Mucosa of descending colon (tissue), 3 donors: ENCODE results near the gene PDZRN3. TPM values are rescaled to one million over a fixed set of nuclear protein-coding genes. Genes with fewer than 3 reads are reported as not detected.
A peak's percentile ranks its signal among the peaks of the same experiment; 100 is the strongest.

ENCODE experiments used
- ATAC-seq: fragments of 200-7000 bp; cut with Tn5 transposase; one replicate; pipeline ENCODE4 v1.9.1; 2020; ENCODE audit warnings: mild to moderate bottlenecking, moderate library complexity
- DNase-seq, 3 donors: peaks; one replicate each; pipeline ENCODE4 v3.0.0-alpha.2; 2020
- H3K36me3 ChIP-seq: fragments of 200-600 bp; one replicate; pipeline ENCODE4 v1.8.0; 2021; ENCODE audit warnings: low read depth, mild to moderate bottlenecking
- H3K4me1 ChIP-seq: fragments of 200-600 bp; one replicate; pipeline ENCODE4 v1.8.0; 2021; ENCODE audit warnings: low read depth, mild to moderate bottlenecking
- H3K4me3 ChIP-seq: fragments of 200-600 bp; one replicate; pipeline ENCODE4 v1.8.0; 2021; ENCODE audit warnings: mild to moderate bottlenecking
- H3K9me3 ChIP-seq: fragments of 200-600 bp; one replicate; pipeline ENCODE4 v1.8.0; 2021; ENCODE audit warnings: mild to moderate bottlenecking
- intact Hi-C, 2 donors: fragments of 100-400 bp; cut with DNase I in 1 of 2; cut with micrococcal nuclease in 1 of 2; formaldehyde crosslinking; loops; one replicate each; pipeline versions ENCODE4 v1.11.0 to v1.11.1; 2022; cut with DNase I, micrococcal nuclease
- total RNA-seq, 3 donors: library from RNA; stranded (reverse); fragmentation: NEBNext Ultra II Directional in 2 of 3; extraction: Animal tissue kit (Norgen Biotek cat#: 25700) in 2 of 3; gene quantifications; one replicate each; pipeline versions ENCODE4 v1.2.1 to v1.2.4, GENCODE V29; 2021 to 2023
- TF ChIP-seq, protein P1 (sequence below): fragments of 200-600 bp; IDR thresholded peaks from one replicate; pipeline ENCODE4 v1.8.0; 2022; ENCODE audit warnings: antibody characterized with exemption, mild to moderate bottlenecking
- donor health status: DM: no; HTN: no; CAD: no; lungs with moderate emphysema.
- donor health status: DM: no; HTN: no; CAD: no.
- donor health status: DM: no; HTN: yes; CAD: no.

PDZRN3 gene
- total RNA-seq, 3 donors from 2014 or later: 17.9 to 147 (median 18.5) TPM

DNA sequence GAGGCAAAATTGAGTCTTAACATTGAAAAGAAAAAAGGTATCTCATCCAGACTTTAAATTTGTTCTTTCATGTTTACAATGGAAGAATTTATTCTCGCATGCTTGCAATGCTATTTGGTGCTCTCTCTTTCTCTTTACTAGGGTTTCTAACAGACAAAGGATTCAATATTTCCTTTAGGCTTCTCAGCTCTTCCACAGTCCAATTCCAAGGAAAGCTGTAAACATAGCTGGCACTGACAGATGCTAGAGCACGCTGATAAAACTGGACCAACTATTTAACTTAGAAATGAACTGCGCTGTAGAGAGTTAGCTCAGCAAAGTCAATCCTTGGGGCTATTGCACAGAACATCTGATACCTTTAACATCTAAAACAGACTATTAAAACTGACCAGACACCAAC is 81.3 kb downstream of the PDZRN3 start:
- DNase-seq: no peak
- intact Hi-C loops: no loop called here
- no peak for ATAC-seq
- Histone ChIP-seq H3K4me3 (no peak overlapping the region), H3K4me1 (peaks cover 19% of the 10 kb centered on the region), H3K9me3 (no peaks in the 10 kb centered on the region), H3K36me3 (no peaks in the 10 kb centered on the region)
- TF ChIP-seq, protein P1, sequence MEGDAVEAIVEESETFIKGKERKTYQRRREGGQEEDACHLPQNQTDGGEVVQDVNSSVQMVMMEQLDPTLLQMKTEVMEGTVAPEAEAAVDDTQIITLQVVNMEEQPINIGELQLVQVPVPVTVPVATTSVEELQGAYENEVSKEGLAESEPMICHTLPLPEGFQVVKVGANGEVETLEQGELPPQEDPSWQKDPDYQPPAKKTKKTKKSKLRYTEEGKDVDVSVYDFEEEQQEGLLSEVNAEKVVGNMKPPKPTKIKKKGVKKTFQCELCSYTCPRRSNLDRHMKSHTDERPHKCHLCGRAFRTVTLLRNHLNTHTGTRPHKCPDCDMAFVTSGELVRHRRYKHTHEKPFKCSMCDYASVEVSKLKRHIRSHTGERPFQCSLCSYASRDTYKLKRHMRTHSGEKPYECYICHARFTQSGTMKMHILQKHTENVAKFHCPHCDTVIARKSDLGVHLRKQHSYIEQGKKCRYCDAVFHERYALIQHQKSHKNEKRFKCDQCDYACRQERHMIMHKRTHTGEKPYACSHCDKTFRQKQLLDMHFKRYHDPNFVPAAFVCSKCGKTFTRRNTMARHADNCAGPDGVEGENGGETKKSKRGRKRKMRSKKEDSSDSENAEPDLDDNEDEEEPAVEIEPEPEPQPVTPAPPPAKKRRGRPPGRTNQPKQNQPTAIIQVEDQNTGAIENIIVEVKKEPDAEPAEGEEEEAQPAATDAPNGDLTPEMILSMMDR: no peak

DNA sequence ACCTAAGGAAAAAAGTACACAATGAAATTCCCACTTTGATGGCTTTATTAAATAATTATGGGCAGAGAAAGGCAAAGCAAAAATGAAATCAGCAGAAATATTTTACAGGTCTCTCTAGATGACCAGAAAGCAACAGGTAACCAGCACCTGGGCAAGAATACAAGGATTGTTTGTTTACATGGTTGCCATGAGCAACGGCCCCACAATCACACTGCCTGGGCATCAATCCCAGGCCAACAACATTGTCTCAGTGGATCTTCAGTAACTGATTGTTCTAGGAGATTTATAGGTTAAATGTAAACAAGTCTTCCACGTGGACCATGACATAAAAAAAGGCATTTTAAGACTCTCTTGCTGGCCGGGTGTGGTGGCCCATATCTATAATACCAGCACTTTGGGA is 82.6 kb downstream of the PDZRN3 start:
- DNase-seq (peak in 1 of 3 donors; percentile 55), ATAC-seq (peak; percentile 96)
- no peaks in the 10 kb centered on the region for H3K36me3 ChIP-seq
- H3K4me1 ChIP-seq: peaks cover 7% of the 10 kb centered on the region
- intact Hi-C loops: no loop called here
- H3K9me3 ChIP-seq: no peaks in the 10 kb centered on the region
- no peak overlapping the region for H3K4me3 ChIP-seq
- TF ChIP-seq, protein P1: no peak

DNA sequence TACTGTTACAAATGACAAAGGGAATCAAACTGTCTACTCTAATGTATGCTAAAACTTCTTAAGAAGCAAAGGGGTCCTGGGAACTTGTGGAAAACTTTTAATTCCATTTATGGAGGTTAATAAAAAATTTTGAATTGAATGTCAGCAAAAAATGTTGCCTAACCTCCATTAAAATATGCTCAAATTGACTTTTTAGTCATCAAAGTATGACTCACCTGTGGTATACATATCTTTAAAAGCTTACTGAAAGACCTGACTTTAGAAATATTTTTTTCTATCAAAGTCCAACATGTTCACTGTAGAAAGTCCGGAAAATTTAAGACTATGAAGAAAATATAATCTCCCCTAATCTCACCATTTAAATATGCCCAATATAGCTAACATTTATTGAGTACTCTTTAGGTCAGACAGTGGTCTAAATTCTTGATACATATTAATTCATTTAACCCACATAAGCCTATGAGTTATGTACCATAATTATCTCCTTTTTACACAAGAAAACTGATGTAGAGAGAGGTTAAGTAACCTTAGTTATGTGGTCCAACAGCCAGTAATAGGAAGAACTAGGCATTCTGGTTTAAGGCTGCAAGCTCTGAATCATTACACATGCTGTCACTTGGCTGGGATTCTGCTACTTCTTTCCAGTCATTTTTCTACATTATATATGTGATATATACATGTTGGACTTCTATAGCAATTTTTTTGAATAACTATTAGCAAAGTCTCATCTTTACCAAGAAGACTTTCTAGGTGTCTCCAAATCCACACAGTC is 83.6 kb downstream of the PDZRN3 start:
- DNase-seq (no peak), ATAC-seq (no peak)
- H3K4me1 ChIP-seq: peaks cover 7% of the 10 kb centered on the region
- no peak overlapping the region for H3K4me3 ChIP-seq
- no peaks in the 10 kb centered on the region for H3K36me3 ChIP-seq
- intact Hi-C loops: no loop called here
- no peaks in the 10 kb centered on the region for H3K9me3 ChIP-seq
- TF ChIP-seq, protein P1: no peak

DNA sequence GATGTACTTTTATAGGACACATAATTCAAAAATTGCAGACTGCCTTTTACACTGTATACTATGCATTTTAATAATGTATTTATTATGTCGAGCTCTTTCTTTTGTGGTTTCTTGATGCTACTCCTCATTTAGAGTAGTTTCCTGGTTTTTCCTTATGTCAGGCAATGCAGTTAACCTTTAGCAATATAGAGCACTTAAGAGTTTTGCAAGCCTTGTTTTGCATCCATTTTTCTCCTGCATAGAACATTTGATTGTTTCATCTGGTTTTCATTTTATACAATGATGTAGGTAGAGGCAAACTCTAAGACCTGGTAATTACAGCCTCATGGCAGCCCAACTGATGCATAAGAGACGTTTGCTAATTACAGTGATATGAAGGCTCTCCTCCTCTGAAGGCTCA is 86.3 kb downstream of the PDZRN3 start:
- H3K9me3 ChIP-seq: no peaks in the 10 kb centered on the region
- H3K36me3 ChIP-seq: no peaks in the 10 kb centered on the region
- H3K4me1 ChIP-seq: peaks cover 11% of the 10 kb centered on the region
- intact Hi-C loops: no loop called here
- TF ChIP-seq, protein P1: no peak
- DNase-seq (no peak), ATAC-seq (no peak)
- H3K4me3 ChIP-seq: no peak overlapping the region

DNA sequence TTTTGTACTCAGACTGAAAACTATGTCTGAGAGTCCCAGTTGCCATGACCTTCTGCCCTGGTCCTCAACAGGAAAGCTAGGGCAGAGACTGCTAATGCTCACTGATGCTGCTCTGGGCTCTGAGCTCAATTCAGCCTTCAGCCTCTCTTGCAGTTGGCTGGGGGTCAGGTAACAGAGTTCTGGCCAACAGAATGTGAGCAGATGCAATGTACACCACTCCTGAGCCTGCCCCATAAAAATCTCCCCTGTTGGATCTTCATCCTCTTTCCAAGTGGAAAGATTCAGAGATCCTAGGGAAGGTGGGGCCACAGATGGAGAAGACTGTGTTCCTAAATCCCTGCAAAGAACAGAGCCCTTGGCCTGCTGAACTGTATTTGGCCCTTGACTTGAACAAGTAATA is 87.8 kb downstream of the PDZRN3 start:
- Histone ChIP-seq H3K9me3 (no peaks in the 10 kb centered on the region), H3K4me3 (no peak overlapping the region), H3K4me1 (peaks cover 4% of the 10 kb centered on the region), H3K36me3 (no peaks in the 10 kb centered on the region)
- TF ChIP-seq, protein P1: no peak
- intact Hi-C loops: no loop called here
- no peak for DNase-seq
- no peak for ATAC-seq
